Fibroblast of the aortic adventitia (primary cell): ENCODE data around the gene ACACB. TPM values are rescaled to one million over a fixed set of nuclear protein-coding genes. Genes with fewer than 3 reads are reported as not detected.

Experiments used
- DNase-seq: peaks from one replicate; pipeline ENCODE4 v3.0.0-alpha.2; 2010; ENCODE audit warnings: low read depth
- H3K4me3 ChIP-seq: 2 replicates; pipeline ENCODE4 v1.5.1; 2011; ENCODE audit warnings: low read depth, mild to moderate bottlenecking, control low read depth, low read length, moderate library complexity
- total RNA-seq: library from RNA; depleted of rRNA; stranded (reverse); fragments of >200 nt; gene quantifications from 2 replicates; pipeline ENCODE4 v1.2.3, GENCODE V29; 2012; ENCODE audit warnings: low replicate concordance
- TF ChIP-seq, protein P1 (sequence below): IDR thresholded peaks from 2 replicates; pipeline ENCODE4 v1.5.1; 2011; ENCODE audit warnings: mild to moderate bottlenecking, low read length, control low read depth, inconsistent platforms; ENCODE audit not compliant: insufficient read depth

Gene ACACB
- total RNA-seq, 1 donor = 14.7 TPM

DNA sequence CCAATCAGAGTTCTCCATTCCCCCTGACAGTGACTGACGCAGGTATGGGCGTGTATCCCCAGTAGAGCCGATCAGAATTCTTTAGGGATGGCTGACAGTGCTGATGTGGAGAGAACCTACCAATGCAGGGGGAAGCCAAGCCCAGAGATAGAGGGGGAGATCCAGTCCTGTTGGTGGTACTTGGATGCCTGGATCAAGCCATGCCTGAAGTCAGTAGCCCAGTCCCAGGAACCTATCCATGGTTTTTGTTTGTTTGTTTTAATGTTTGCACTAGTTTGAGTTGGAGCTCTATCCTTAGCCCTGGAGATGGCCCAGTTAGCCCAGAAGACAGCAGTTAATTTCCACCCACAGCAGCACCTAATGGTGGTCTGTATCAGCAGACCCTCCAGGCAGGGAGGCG, 152.5 kb downstream of the ACACB start:
- TF ChIP-seq, protein P1, sequence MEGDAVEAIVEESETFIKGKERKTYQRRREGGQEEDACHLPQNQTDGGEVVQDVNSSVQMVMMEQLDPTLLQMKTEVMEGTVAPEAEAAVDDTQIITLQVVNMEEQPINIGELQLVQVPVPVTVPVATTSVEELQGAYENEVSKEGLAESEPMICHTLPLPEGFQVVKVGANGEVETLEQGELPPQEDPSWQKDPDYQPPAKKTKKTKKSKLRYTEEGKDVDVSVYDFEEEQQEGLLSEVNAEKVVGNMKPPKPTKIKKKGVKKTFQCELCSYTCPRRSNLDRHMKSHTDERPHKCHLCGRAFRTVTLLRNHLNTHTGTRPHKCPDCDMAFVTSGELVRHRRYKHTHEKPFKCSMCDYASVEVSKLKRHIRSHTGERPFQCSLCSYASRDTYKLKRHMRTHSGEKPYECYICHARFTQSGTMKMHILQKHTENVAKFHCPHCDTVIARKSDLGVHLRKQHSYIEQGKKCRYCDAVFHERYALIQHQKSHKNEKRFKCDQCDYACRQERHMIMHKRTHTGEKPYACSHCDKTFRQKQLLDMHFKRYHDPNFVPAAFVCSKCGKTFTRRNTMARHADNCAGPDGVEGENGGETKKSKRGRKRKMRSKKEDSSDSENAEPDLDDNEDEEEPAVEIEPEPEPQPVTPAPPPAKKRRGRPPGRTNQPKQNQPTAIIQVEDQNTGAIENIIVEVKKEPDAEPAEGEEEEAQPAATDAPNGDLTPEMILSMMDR = no peak
- no peak for DNase-seq
- H3K4me3 ChIP-seq = no peak overlapping the region

DNA sequence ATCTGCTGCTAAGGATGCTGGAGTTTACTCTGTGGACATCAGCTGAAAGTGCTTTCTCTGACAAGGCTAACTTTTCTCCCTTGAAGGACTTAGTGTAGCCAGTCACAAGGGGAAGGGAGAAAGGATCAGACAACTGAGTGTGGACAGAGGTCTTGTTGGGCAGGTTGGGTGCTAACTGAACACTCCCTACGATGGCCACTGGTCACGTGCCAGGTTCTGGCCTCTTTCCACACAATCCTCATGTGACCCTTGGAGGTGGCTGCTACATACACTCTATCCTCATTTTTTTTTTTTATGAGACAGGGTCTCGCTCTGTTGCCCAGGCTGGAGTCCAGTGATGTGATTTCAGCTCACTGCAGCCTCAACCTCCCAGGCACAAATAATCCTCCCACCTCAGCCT, 153.0 kb downstream of the ACACB start:
- TF ChIP-seq, protein P1 = no peak
- H3K4me3 ChIP-seq = no peak overlapping the region
- no peak for DNase-seq

DNA sequence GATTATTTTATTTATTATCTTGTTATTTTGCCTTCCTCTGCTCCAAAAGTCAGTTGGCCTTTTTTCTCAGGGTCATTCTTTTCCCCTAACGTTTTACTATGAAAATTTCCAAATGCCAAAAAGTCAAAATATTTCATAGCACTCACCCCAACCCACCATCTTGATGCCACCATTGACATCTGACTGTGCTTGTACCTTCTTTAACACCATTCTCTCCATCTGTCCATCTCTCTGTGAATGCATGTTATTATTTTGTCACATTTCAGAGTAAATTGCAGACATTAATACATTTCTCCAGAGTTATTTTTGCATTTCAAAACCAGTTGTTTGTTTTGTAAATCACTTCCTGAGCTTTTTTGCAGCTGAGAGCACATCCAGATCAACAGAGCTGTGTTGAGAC, 154.1 kb downstream of the ACACB start:
- no peak overlapping the region for H3K4me3 ChIP-seq
- TF ChIP-seq, protein P1 = no peak
- DNase-seq = no peak

DNA sequence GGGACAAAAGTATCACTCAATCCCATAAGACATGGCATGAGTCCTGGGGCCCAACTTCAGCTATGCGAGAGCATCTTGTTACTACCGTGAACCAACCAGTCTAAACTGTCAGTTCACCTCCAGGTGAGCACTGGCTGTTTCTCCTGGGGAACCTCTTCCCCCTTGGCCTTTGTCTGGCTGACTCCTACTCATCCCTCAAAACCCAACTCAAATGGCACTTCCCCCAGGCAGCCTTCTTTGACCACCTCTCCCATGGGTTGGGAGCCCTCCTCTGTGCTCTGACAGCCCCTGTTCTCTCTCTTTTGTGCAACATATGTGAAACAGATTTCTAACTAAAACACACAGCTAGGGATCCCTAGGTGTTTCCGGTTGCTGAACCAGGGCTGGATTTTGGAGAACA, 155.0 kb downstream of the ACACB start:
- TF ChIP-seq, protein P1 = no peak
- no peak overlapping the region for H3K4me3 ChIP-seq
- DNase-seq = no peak

DNA sequence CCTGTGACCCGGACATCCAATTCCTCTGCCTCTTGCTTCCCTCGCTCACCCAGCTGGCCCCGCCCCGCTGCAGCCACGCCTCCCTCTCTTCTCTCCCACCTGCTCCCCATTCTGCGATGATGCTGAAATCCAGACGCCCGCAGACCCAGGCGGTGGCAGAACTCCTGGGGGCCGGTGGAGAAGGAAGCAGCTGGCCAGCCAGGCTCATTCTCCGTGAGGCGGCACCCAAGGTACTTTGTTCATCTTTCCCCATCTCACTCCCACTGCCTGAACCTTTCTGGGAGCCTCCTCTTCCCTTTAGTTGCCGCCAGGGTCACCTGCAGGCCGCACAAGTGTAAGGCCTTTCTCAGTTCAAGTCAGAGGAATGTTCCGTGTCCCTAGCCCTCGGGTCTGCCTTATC, 157.0 kb downstream of the ACACB start:
- TF ChIP-seq, protein P1 = no peak
- no peak overlapping the region for H3K4me3 ChIP-seq
- DNase-seq = no peak

DNA sequence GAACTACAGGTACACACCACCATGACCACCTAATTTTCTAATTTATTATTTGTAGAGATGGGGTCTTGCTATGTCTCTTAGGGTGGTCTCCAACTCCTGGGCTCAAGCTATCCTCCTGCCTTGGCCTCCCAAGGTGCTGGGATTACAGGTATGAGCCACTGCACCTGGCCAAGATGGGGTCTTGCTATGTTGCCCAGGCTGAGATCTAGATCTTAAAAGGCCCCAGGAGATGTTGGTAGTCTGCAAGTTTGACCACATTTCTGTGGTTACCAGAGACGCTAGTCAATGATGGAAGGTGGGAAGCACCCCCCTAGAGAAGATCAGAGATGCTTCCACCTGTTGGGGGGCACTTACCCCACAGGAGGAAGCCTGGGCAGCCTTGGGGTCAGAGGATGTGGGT, 158.0 kb downstream of the ACACB start:
- DNase-seq = no peak
- H3K4me3 ChIP-seq = no peak overlapping the region
- TF ChIP-seq, protein P1 = no peak

DNA sequence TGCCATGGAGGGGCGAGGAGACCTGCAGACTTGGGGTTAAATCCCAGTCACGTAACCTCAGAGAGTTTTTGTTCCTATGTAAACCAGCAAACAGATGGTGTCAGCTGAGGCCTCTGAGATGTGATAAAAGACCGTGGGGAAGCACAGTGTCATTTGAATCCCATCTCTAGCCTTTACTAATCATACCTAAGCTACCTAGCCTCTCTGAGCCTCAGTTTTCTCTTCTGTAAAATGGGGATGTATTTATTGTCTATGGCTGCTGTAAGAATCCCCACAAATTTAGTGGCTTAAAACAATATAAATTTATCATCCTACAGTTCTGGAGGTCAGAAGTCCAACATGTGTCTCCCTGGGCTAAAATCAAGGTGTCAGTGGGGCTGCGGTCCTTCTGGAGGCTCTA, 158.8 kb downstream of the ACACB start:
- no peak overlapping the region for H3K4me3 ChIP-seq
- no peak for DNase-seq
- TF ChIP-seq, protein P1 = no peak
